Stomach (tissue), 4 donors: ENCODE results near the gene RARRES2.

ENCODE experiments used
- POLR2AphosphoS5 ChIP-seq, 3 donors: sonication (generic); formaldehyde crosslinking; IDR thresholded peaks; one replicate each; pipeline ENCODE4 v1.6.1; 2016; ENCODE audit warnings: antibody characterized with exemption in 3 of 3
- TF ChIP-seq, protein P1 (sequence below), 7 experiments: fragments of 450-650 bp in 4 of 7; fragments of 200-600 bp in 3 of 7; sonication (generic) in 3 of 7; IDR thresholded peaks; one replicate each; pipeline ENCODE4 v1.5.1; 2016 to 2019; ENCODE audit warnings: antibody characterized with exemption in 7 of 7, control low read depth in 2 of 7, mild to moderate bottlenecking in 1 of 7

DNA sequence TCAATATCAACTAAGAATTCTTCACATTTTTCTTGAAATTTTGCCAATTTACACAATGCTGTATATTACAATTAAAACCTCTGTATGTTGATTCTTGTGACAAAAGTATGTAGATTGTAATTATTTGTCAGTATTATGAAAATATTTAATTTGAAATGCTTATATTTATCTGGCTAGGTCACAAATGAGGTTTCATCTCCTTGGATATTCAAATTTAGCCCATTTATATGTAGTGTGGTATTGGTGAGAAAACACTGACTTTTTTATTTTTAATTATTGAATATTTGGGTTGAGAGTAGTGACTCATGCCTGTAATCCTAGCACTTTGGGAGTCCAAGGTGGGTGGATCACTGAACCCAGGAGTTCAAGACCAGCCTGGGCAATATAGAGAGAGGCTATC, 2.9 kb upstream of the RARRES2 start:
- TF ChIP-seq, protein P1, sequence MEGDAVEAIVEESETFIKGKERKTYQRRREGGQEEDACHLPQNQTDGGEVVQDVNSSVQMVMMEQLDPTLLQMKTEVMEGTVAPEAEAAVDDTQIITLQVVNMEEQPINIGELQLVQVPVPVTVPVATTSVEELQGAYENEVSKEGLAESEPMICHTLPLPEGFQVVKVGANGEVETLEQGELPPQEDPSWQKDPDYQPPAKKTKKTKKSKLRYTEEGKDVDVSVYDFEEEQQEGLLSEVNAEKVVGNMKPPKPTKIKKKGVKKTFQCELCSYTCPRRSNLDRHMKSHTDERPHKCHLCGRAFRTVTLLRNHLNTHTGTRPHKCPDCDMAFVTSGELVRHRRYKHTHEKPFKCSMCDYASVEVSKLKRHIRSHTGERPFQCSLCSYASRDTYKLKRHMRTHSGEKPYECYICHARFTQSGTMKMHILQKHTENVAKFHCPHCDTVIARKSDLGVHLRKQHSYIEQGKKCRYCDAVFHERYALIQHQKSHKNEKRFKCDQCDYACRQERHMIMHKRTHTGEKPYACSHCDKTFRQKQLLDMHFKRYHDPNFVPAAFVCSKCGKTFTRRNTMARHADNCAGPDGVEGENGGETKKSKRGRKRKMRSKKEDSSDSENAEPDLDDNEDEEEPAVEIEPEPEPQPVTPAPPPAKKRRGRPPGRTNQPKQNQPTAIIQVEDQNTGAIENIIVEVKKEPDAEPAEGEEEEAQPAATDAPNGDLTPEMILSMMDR (IDR thresholded peaks at IDR 0.05), result no peak
- TF ChIP-seq POLR2AphosphoS5 (IDR thresholded peaks at IDR 0.05), result no peak
